HCT116 (cell line): ENCODE data around the gene PRKCA. TPM values are rescaled to one million over a fixed set of nuclear protein-coding genes. Genes with fewer than 3 reads are reported as not detected.
A peak's percentile ranks its signal among the peaks of the same experiment; 100 is the strongest.

Experiments
- ATAC-seq: fragments of 200-7000 bp; cut with Tn5 transposase; 2 replicates; pipeline ENCODE4 v1.9.1; 2020; ENCODE audit warnings: mild to moderate bottlenecking, moderate library complexity
- BruUV-seq: library from RNA; stranded (reverse); fragments of 400-500 nt; replicated peaks from 2 replicates; lab custom pipeline; 2021; lab: Mats Ljungman, UMichigan
- CTCF ChIA-PET: fragments of 300-600 bp; sonication (Branson Sonifier 250); formaldehyde crosslinking; loops from one replicate; lab custom pipeline; 2021; ENCODE audit warnings: antibody characterized with exemption; lab: Charles Lee
- POLR2A ChIA-PET: fragments of 300-600, 350-600 bp; sonication (Branson Sonifier 250); formaldehyde crosslinking; loops from one replicate; lab custom pipeline; 2021; ENCODE audit warnings: antibody characterized with exemption; lab: Charles Lee
- RAD21 ChIA-PET, 2 experiments: fragments of 300-600 bp; sonication (Branson Sonifier 250); formaldehyde crosslinking; loops; one replicate each; lab custom pipeline; 2023; ENCODE audit warnings: low total read pairs in 2 of 2; ENCODE audit not compliant: uncharacterized antibody in 2 of 2, unreplicated experiment in 2 of 2, low non-redundant PET in 1 of 2; lab: Charles Lee
- DNase-seq: peaks from one replicate; pipeline ENCODE4 v3.0.0-alpha.2; 2010; ENCODE audit warnings: low read depth, low spot score
- H2AFZ ChIP-seq: fragments of 200-600 bp; shearing (Covaris generic), sonication (generic); 2 replicates; pipeline ENCODE4 v1.6.1; 2017; ENCODE audit warnings: low read depth, mixed run types, mixed read lengths, antibody characterized with exemption, low read length; ENCODE audit not compliant: poor library complexity, severe bottlenecking
- H3K27ac ChIP-seq: 2 replicates; pipeline ENCODE4 v1.5.1; 2012; ENCODE audit warnings: low read depth, low read length
- H3K27me3 ChIP-seq: fragments of 200-600 bp; sonication (generic); 2 replicates; pipeline ENCODE4 v1.6.1; 2016; ENCODE audit warnings: mixed run types, low read length, mixed read lengths; ENCODE audit not compliant: insufficient read depth
- H3K36me3 ChIP-seq, 2 experiments: fragments of 200-500 bp in 1 of 2; fragments of 200-600 bp in 1 of 2; sonication (Bioruptor generic) in 1 of 2; sonication (generic) in 1 of 2; 2 replicates each; pipeline versions ENCODE4 v1.5.1 to v1.6.1; 2014 to 2016; ENCODE audit warnings: low read length in 2 of 2, inconsistent platforms in 1 of 2, mixed read lengths in 1 of 2, mixed run types in 1 of 2; ENCODE audit not compliant: insufficient read depth in 2 of 2, control insufficient read depth in 1 of 2
- H3K4me1 ChIP-seq, 2 experiments: fragments of 200-600 bp in 1 of 2; sonication (generic) in 1 of 2; 2 replicates each; pipeline versions ENCODE4 v1.5.1 to v1.6.1; 2012 to 2017; ENCODE audit warnings: low read length in 2 of 2, inconsistent platforms in 1 of 2, mild to moderate bottlenecking in 1 of 2, mixed read lengths in 1 of 2, mixed run types in 1 of 2, moderate library complexity in 1 of 2; ENCODE audit not compliant: insufficient read depth in 2 of 2, control insufficient read depth in 1 of 2
- H3K4me2 ChIP-seq: fragments of 200-600 bp; sonication (generic); 2 replicates; pipeline ENCODE4 v1.6.1; 2017; ENCODE audit warnings: mixed run types, low read length, mixed read lengths
- H3K4me3 ChIP-seq, 2 experiments: fragments of 200-600 bp in 1 of 2; sonication (generic) in 1 of 2; replicated peaks in 1 of 2; 2 replicates each; pipeline ENCODE4 v1.5.1; 2011 to 2016; ENCODE audit warnings: low read length in 2 of 2, control low read depth in 1 of 2, low read depth in 1 of 2, mild to moderate bottlenecking in 1 of 2, mixed read lengths in 1 of 2, mixed run types in 1 of 2
- H3K79me2 ChIP-seq: fragments of 200-600 bp; sonication (generic); 2 replicates; pipeline ENCODE4 v1.6.1; 2017; ENCODE audit warnings: mild to moderate bottlenecking, mixed run types, low read length, moderate library complexity, mixed read lengths; ENCODE audit not compliant: insufficient read depth
- H3K9ac ChIP-seq: fragments of 200-600 bp; sonication (generic); 2 replicates; pipeline ENCODE4 v1.6.1; 2016; ENCODE audit warnings: low read length, mixed read lengths
- H3K9me2 ChIP-seq: fragments of 200-600 bp; sonication (generic), shearing (Covaris generic); 2 replicates; pipeline ENCODE4 v1.6.1; 2017; ENCODE audit warnings: mixed run types, mild to moderate bottlenecking, moderate library complexity; ENCODE audit not compliant: insufficient read depth
- H3K9me3 ChIP-seq, 2 experiments: fragments of 200-500 bp in 1 of 2; fragments of 200-600 bp in 1 of 2; sonication (Bioruptor generic) in 1 of 2; sonication (generic) in 1 of 2; 2 replicates each; pipeline ENCODE4 v1.6.1; 2014 to 2017; ENCODE audit warnings: low read length in 2 of 2, mixed read lengths in 2 of 2, inconsistent platforms in 1 of 2, low read depth in 1 of 2, mild to moderate bottlenecking in 1 of 2, mixed run types in 1 of 2, moderate library complexity in 1 of 2; ENCODE audit not compliant: control insufficient read depth in 1 of 2, insufficient read depth in 1 of 2
- H4K20me1 ChIP-seq: fragments of 200-600 bp; sonication (generic), shearing (Covaris generic); 2 replicates; pipeline ENCODE4 v1.6.1; 2017; ENCODE audit warnings: mixed run types, mild to moderate bottlenecking, moderate library complexity; ENCODE audit not compliant: insufficient read depth
- CBX3 ChIP-seq: IDR thresholded peaks from 2 replicates; pipeline ENCODE4 v1.6.1; 2012; ENCODE audit warnings: low read depth
- CEBPB ChIP-seq: IDR thresholded peaks from 2 replicates; pipeline ENCODE4 v1.6.1; 2012; ENCODE audit warnings: low read depth
- EGR1 ChIP-seq: IDR thresholded peaks from 2 replicates; pipeline ENCODE4 v1.6.1; 2012; ENCODE audit warnings: low read depth
- ELF1 ChIP-seq: IDR thresholded peaks from 2 replicates; pipeline ENCODE4 v1.6.1; 2012; ENCODE audit warnings: low read depth, borderline replicate concordance
- EZH2 ChIP-seq: fragments of 200-600 bp; sonication (generic); IDR thresholded peaks from 2 replicates; pipeline ENCODE4 v1.6.1; 2017; ENCODE audit warnings: antibody characterized with exemption, mixed run types
- EZH2phosphoT487 ChIP-seq: fragments of 200-600 bp; IDR thresholded peaks from 2 replicates; pipeline ENCODE4 v1.6.1; 2018; ENCODE audit warnings: antibody characterized with exemption, borderline replicate concordance
- JUND ChIP-seq: IDR thresholded peaks from 2 replicates; pipeline ENCODE4 v1.6.1; 2012
- POLR2A ChIP-seq: IDR thresholded peaks from 2 replicates; pipeline ENCODE4 v1.7.0; 2011; ENCODE audit warnings: borderline replicate concordance; ENCODE audit not compliant: insufficient read depth, insufficient read length; ENCODE audit errors: extremely low read depth
- POLR2AphosphoS5 ChIP-seq: IDR thresholded peaks from 2 replicates; pipeline ENCODE4 v1.6.1; 2011; ENCODE audit warnings: mild to moderate bottlenecking, low read depth, low read length, moderate library complexity
- RAD21 ChIP-seq: IDR thresholded peaks from 2 replicates; pipeline ENCODE4 v1.6.1; 2012; ENCODE audit warnings: low read depth, mild to moderate bottlenecking
- SIN3A ChIP-seq: IDR thresholded peaks from 2 replicates; pipeline ENCODE4 v1.6.1; 2012; ENCODE audit warnings: low read depth
- SRF ChIP-seq: IDR thresholded peaks from 2 replicates; pipeline ENCODE4 v1.6.1; 2012; ENCODE audit warnings: low read depth
- TCF7L2 ChIP-seq: IDR thresholded peaks from 2 replicates; pipeline ENCODE4 v1.7.0; 2011; ENCODE audit warnings: borderline replicate concordance, inconsistent platforms; ENCODE audit not compliant: insufficient read depth, insufficient read length; ENCODE audit errors: extremely low read depth
- YY1 ChIP-seq: IDR thresholded peaks from 2 replicates; pipeline ENCODE4 v1.6.1; 2011; ENCODE audit warnings: low read length, low read depth, moderate library complexity, mild to moderate bottlenecking; ENCODE audit not compliant: insufficient replicate concordance; ENCODE audit errors: extremely low read depth
- intact Hi-C: fragments of 100-400 bp; cut with micrococcal nuclease; formaldehyde crosslinking; loops from 2 replicates; pipeline ENCODE4 v1.10.0; 2022
- total RNA-seq: library from RNA; stranded (reverse); gene quantifications from one replicate; pipeline ENCODE4 v1.2.1, GENCODE V29; 2021; ENCODE audit not compliant: unreplicated experiment
- TF ChIP-seq, protein P1 (sequence below): IDR thresholded peaks from 2 replicates; pipeline ENCODE4 v1.6.1; 2011; ENCODE audit warnings: mild to moderate bottlenecking, low read length, moderate library complexity; ENCODE audit not compliant: insufficient replicate concordance; ENCODE audit errors: extremely low read depth
- TF ChIP-seq, protein P2 (sequence below): IDR thresholded peaks from 2 replicates; pipeline ENCODE4 v1.6.1; 2012
- TF ChIP-seq, protein P3 (sequence below): IDR thresholded peaks from 2 replicates; pipeline ENCODE4 v1.6.1; 2012; ENCODE audit warnings: low read depth

The PRKCA gene
- total RNA-seq, 1 experiment from 2014 or later: 18.8 TPM

DNA sequence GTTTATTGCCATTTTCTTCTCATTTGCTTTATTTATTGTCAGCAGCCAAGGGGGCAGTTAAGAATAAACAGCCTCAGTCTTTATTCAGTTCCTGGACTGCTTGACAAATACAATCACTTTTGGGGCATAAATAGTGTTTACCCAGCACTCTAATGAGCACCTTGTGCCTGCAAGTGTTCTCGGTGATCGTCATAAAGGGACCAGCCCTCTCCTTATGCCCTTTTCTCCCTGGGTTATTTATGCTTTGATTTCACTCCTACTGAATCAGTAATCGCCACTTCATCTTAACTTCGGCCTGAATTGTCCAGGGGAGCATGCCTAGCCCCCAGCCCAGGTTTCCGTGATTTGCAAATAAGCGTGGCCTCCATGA is 476.8 kb downstream of the PRKCA start:
- H3K4me2 ChIP-seq: no peak overlapping the region
- DNase-seq: no peak
- ATAC-seq: no peak
- RAD21 ChIA-PET: no interaction called here
- CTCF ChIA-PET: no interaction called here
- no TSS peak for BruUV-seq
- no peaks in the 10 kb centered on the region for H3K9me2 ChIP-seq
- intact Hi-C loops: no loop called here
- no peaks in the 10 kb centered on the region for H3K27me3 ChIP-seq
- TF ChIP-seq SRF: no peak
- TF ChIP-seq, protein P1, sequence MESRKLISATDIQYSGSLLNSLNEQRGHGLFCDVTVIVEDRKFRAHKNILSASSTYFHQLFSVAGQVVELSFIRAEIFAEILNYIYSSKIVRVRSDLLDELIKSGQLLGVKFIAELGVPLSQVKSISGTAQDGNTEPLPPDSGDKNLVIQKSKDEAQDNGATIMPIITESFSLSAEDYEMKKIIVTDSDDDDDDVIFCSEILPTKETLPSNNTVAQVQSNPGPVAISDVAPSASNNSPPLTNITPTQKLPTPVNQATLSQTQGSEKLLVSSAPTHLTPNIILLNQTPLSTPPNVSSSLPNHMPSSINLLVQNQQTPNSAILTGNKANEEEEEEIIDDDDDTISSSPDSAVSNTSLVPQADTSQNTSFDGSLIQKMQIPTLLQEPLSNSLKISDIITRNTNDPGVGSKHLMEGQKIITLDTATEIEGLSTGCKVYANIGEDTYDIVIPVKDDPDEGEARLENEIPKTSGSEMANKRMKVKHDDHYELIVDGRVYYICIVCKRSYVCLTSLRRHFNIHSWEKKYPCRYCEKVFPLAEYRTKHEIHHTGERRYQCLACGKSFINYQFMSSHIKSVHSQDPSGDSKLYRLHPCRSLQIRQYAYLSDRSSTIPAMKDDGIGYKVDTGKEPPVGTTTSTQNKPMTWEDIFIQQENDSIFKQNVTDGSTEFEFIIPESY: no peak
- no peak for TF ChIP-seq TCF7L2
- no peak for TF ChIP-seq EZH2phosphoT487
- TF ChIP-seq SIN3A: no peak
- TF ChIP-seq, all 23 proteins: peak for 0
- no peak overlapping the region for H3K27ac ChIP-seq
- H4K20me1 ChIP-seq: no peaks in the 10 kb centered on the region
- H2AFZ ChIP-seq: no peak overlapping the region
- H3K4me1 ChIP-seq: no peaks in the 10 kb centered on the region
- H3K9me3 ChIP-seq: no peaks in the 10 kb centered on the region
- POLR2A ChIA-PET: no interaction called here
- H3K9ac ChIP-seq: no peak overlapping the region
- H3K79me2 ChIP-seq: no peaks in the 10 kb centered on the region
- no peaks in the 10 kb centered on the region for H3K36me3 ChIP-seq
- H3K4me3 ChIP-seq: no peak overlapping the region

DNA sequence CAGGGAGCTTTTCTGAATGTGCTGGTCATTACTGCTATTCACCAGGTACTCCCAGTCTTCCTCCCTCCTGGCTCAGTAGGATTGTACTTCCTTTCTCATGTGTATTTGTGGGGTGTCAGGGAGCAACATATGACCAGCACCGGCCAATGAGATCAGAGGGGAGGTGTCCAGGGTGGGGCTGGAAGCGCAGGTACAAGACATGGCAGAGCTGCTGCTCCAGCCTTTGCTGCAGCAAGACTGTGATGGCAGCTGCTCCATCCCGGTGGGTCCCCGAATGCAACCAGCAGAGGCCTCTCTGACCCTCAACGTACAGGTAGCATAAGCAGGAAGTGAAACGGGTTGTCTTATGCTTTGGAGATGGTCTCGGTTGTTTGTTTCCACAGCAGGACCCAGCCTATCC is 478.7 kb downstream of the PRKCA start:
- Histone ChIP-seq H3K9ac (no peak overlapping the region), H3K36me3 (no peaks in the 10 kb centered on the region), H3K9me2 (no peaks in the 10 kb centered on the region), H3K79me2 (no peaks in the 10 kb centered on the region), H3K4me1 (no peaks in the 10 kb centered on the region), H2AFZ (no peak overlapping the region), H3K4me2 (no peak overlapping the region), H3K27me3 (no peaks in the 10 kb centered on the region), H3K27ac (no peak overlapping the region), H3K9me3 (no peaks in the 10 kb centered on the region), H4K20me1 (no peaks in the 10 kb centered on the region), H3K4me3 (no peak overlapping the region)
- TF ChIP-seq ELF1 (no peak), EGR1 (no peak), CEBPB (no peak), YY1 (no peak), JUND (no peak), SIN3A (no peak), CBX3 (no peak), POLR2A (no peak), EZH2 (no peak), TCF7L2 (no peak), RAD21 (no peak), POLR2AphosphoS5 (no peak)
- TF ChIP-seq, protein P2, sequence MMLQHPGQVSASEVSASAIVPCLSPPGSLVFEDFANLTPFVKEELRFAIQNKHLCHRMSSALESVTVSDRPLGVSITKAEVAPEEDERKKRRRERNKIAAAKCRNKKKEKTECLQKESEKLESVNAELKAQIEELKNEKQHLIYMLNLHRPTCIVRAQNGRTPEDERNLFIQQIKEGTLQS: no peak
- TF ChIP-seq, protein P3, sequence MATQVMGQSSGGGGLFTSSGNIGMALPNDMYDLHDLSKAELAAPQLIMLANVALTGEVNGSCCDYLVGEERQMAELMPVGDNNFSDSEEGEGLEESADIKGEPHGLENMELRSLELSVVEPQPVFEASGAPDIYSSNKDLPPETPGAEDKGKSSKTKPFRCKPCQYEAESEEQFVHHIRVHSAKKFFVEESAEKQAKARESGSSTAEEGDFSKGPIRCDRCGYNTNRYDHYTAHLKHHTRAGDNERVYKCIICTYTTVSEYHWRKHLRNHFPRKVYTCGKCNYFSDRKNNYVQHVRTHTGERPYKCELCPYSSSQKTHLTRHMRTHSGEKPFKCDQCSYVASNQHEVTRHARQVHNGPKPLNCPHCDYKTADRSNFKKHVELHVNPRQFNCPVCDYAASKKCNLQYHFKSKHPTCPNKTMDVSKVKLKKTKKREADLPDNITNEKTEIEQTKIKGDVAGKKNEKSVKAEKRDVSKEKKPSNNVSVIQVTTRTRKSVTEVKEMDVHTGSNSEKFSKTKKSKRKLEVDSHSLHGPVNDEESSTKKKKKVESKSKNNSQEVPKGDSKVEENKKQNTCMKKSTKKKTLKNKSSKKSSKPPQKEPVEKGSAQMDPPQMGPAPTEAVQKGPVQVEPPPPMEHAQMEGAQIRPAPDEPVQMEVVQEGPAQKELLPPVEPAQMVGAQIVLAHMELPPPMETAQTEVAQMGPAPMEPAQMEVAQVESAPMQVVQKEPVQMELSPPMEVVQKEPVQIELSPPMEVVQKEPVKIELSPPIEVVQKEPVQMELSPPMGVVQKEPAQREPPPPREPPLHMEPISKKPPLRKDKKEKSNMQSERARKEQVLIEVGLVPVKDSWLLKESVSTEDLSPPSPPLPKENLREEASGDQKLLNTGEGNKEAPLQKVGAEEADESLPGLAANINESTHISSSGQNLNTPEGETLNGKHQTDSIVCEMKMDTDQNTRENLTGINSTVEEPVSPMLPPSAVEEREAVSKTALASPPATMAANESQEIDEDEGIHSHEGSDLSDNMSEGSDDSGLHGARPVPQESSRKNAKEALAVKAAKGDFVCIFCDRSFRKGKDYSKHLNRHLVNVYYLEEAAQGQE: no peak
- intact Hi-C loops: no loop called here
- POLR2A ChIA-PET: no interaction called here
- DNase-seq: no peak
- ATAC-seq: 0 out of 2 replicates have a peak, but pooled peaks have one; percentile 49
- RAD21 ChIA-PET: no interaction called here
- CTCF ChIA-PET: no interaction called here
- BruUV-seq: no TSS peak
